ENCODE data around the gene GALNT9.

GRCh38 chr12:132236930-132237771, 92.2 kb downstream of the GALNT9 start:
- TF ChIP-seq CTCF (IDR thresholded peaks at IDR 0.05) (no peak), POLR2A (IDR thresholded peaks at IDR 0.05) (no peak), EP300 (IDR thresholded peaks at IDR 0.05) (no peak)

All from tibial nerve (tissue), 4 donors.